Breast epithelium (tissue), 4 donors: ENCODE measurements around the gene SEC24B. TPM values are rescaled to one million over a fixed set of nuclear protein-coding genes. Genes with fewer than 3 reads are reported as not detected.
A peak's percentile ranks its signal among the peaks of the same experiment; 100 is the strongest.

ENCODE experiments used
- DNase-seq, 2 donors: peaks; one replicate each; pipeline ENCODE4 v3.0.0-alpha.2; 2019; ENCODE audit warnings: low spot score in 2 of 2
- H3K27ac ChIP-seq, 2 donors: fragments of 200-600 bp; sonication (generic) in 1 of 2; one replicate each; pipeline ENCODE4 v1.5.1; 2016 to 2019; ENCODE audit warnings: mild to moderate bottlenecking in 1 of 2
- H3K27me3 ChIP-seq, 2 donors: fragments of 200-600 bp; sonication (generic) in 1 of 2; one replicate each; pipeline versions ENCODE4 v1.5.1 to v1.6.0; 2017 to 2019; ENCODE audit warnings: control low read depth in 1 of 2, mild to moderate bottlenecking in 1 of 2
- H3K36me3 ChIP-seq: fragments of 200-600 bp; one replicate; pipeline ENCODE4 v1.5.1; 2019
- H3K4me1 ChIP-seq, 2 donors: fragments of 200-600 bp; sonication (generic); one replicate each; pipeline ENCODE4 v1.5.1; 2016 to 2019; ENCODE audit warnings: control low read depth in 1 of 2
- H3K4me3 ChIP-seq, 3 donors: fragments of 200-600 bp; sonication (generic); 1 replicate in 2 of 3; 2 replicates in 1 of 3; pipeline ENCODE4 v1.5.1; 2016 to 2019; ENCODE audit warnings: mild to moderate bottlenecking in 3 of 3, moderate library complexity in 2 of 3
- H3K9me3 ChIP-seq, 2 donors: fragments of 200-600 bp; sonication (generic) in 1 of 2; one replicate each; pipeline ENCODE4 v1.5.1; 2016 to 2019; ENCODE audit warnings: control low read depth in 1 of 2
- POLR2A ChIP-seq: fragments of 450-650 bp; IDR thresholded peaks from one replicate; pipeline ENCODE4 v1.6.1; 2016; ENCODE audit warnings: antibody characterized with exemption, mild to moderate bottlenecking, moderate library complexity
- POLR2AphosphoS5 ChIP-seq, 3 donors: sonication (generic); formaldehyde crosslinking; IDR thresholded peaks; one replicate each; pipeline ENCODE4 v1.6.1; 2017; ENCODE audit warnings: antibody characterized with exemption in 3 of 3
- intact Hi-C: fragments of 100-400 bp; cut with DNase I; formaldehyde crosslinking; loops from one replicate; pipeline ENCODE4 v1.15.1; 2023; ENCODE audit warnings: low total_unique reads
- total RNA-seq, 3 donors: library from RNA; depleted of rRNA; stranded (reverse); fragments of >200 nt; gene quantifications; one replicate each; pipeline ENCODE4 v1.1.0, GENCODE V29; 2016
- TF ChIP-seq, protein P1 (sequence below), 3 donors: fragments of 450-650 bp; IDR thresholded peaks; one replicate each; pipeline ENCODE4 v1.5.1; 2016 to 2017; ENCODE audit warnings: antibody characterized with exemption in 3 of 3, mild to moderate bottlenecking in 3 of 3, moderate library complexity in 3 of 3

The SEC24B gene
- total RNA-seq, 3 donors from 2014 or later: 39.2 to 51.2 (median 42.3) TPM

GRCh38 chr4:109419679-109420078 is 13.9 kb upstream of the SEC24B start:
- H3K4me1 ChIP-seq: no peaks in the 10 kb centered on the region
- H3K36me3 ChIP-seq: no peaks in the 10 kb centered on the region
- no peak for DNase-seq
- H3K27ac ChIP-seq: no peak overlapping the region
- no peaks in the 10 kb centered on the region for H3K27me3 ChIP-seq
- H3K4me3 ChIP-seq: no peak overlapping the region
- no peaks in the 10 kb centered on the region for H3K9me3 ChIP-seq
- TF ChIP-seq, protein P1, sequence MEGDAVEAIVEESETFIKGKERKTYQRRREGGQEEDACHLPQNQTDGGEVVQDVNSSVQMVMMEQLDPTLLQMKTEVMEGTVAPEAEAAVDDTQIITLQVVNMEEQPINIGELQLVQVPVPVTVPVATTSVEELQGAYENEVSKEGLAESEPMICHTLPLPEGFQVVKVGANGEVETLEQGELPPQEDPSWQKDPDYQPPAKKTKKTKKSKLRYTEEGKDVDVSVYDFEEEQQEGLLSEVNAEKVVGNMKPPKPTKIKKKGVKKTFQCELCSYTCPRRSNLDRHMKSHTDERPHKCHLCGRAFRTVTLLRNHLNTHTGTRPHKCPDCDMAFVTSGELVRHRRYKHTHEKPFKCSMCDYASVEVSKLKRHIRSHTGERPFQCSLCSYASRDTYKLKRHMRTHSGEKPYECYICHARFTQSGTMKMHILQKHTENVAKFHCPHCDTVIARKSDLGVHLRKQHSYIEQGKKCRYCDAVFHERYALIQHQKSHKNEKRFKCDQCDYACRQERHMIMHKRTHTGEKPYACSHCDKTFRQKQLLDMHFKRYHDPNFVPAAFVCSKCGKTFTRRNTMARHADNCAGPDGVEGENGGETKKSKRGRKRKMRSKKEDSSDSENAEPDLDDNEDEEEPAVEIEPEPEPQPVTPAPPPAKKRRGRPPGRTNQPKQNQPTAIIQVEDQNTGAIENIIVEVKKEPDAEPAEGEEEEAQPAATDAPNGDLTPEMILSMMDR (IDR thresholded peaks at IDR 0.05): no peak
- no peak for TF ChIP-seq POLR2AphosphoS5 (IDR thresholded peaks at IDR 0.05)
- no peak for TF ChIP-seq POLR2A
- intact Hi-C loops: no loop called here

DNA sequence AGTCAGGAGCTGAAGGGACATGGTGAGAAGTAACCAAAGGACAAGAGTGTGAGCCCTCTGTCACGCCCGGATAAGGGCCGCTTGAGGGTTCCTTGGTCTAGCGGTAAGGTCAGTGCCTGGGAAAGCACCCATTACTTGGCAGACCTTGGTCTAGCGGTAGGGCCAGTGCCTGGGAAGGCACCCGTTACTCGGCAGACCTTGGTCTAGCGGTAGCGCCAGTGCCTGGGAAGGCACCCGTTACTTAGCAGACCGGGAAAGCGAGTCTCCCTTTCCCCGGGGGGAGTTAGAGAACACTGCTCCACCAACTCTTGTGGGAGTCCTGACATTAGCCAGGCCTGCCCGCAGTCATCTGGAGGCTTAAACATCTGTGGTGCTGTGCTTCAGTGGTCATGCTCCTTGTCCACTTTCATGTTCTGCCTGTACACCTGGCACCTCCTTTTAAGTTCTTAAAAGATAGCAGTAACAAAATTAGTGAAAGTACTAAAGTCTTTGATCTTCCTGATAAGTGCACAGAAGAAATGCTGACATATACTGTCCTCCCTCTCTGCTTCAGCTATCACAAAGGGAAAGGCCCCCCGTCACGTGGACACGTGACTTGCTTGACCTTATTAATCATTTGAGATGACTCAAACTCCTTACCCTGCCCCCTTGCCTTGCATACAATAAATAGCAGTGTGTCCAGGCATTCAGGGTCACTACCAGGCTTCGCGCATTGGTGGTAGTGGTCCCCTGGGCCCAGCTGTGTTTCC is 9.3 kb upstream of the SEC24B start:
- Histone ChIP-seq H3K36me3 (no peaks in the 10 kb centered on the region), H3K27me3 (no peaks in the 10 kb centered on the region), H3K4me1 (no peaks in the 10 kb centered on the region), H3K4me3 (no peak overlapping the region), H3K27ac (no peak overlapping the region), H3K9me3 (no peaks in the 10 kb centered on the region)
- intact Hi-C loops: no loop called here
- DNase-seq: no peak
- TF ChIP-seq POLR2AphosphoS5 (IDR thresholded peaks at IDR 0.05) (no peak), POLR2A (no peak)
- TF ChIP-seq, protein P1 (IDR thresholded peaks at IDR 0.05): no peak

DNA sequence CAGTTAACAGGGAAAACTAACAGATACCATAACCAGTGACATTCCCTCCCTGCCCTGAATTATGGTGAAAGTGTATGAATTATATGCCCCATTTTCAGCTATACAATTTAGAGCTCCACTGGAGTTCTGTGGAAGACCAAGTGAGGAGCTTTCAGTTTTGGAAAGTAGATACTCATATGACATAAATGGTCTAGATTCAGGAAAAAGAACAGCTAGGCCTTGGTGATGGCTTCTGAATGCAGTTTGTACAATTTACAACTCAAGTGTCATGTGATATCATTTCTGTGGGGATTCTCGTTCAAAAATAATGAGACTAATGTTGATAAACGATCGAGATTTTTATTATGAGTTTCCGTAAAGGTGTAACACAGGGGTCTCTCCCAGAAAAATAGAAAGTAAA is 8.2 kb upstream of the SEC24B start:
- H3K36me3 ChIP-seq: no peaks in the 10 kb centered on the region
- intact Hi-C loops: no loop called here
- DNase-seq: no peak
- no peaks in the 10 kb centered on the region for H3K4me1 ChIP-seq
- TF ChIP-seq POLR2A (no peak), POLR2AphosphoS5 (IDR thresholded peaks at IDR 0.05) (no peak)
- TF ChIP-seq, protein P1 (IDR thresholded peaks at IDR 0.05): no peak
- H3K27me3 ChIP-seq: no peaks in the 10 kb centered on the region
- no peaks in the 10 kb centered on the region for H3K9me3 ChIP-seq
- no peak overlapping the region for H3K4me3 ChIP-seq
- no peak overlapping the region for H3K27ac ChIP-seq

DNA sequence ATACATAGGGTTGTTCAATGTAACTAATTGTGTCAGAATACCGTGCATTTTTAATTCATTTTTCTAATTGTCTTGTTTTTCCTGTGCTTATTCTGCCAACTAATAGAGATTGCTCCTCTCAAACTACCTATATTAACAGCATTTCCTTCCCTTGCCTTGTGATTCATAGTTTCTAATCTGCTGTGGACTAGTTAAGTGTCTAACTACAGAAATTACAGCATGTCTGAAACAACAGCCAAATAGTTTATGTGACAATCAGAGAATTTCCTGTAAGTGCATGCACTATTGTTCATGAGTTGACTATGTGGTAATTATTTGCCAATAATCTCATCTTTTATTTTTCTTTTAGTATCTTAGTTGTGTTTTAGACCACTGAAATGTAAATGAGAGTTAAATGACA is 4.1 kb upstream of the SEC24B start:
- TF ChIP-seq POLR2AphosphoS5 (IDR thresholded peaks at IDR 0.05): no peak
- TF ChIP-seq, protein P1 (IDR thresholded peaks at IDR 0.05): no peak
- TF ChIP-seq POLR2A: no peak
- H3K27me3 ChIP-seq: no peaks in the 10 kb centered on the region
- intact Hi-C loops: no loop called here
- no peak overlapping the region for H3K27ac ChIP-seq
- no peak overlapping the region for H3K4me3 ChIP-seq
- H3K36me3 ChIP-seq: no peaks in the 10 kb centered on the region
- DNase-seq: no peak
- no peaks in the 10 kb centered on the region for H3K9me3 ChIP-seq
- no peaks in the 10 kb centered on the region for H3K4me1 ChIP-seq

GRCh38 chr4:109432203-109432602 is 1.4 kb upstream of the SEC24B start:
- TF ChIP-seq POLR2AphosphoS5 (IDR thresholded peaks at IDR 0.05): no peak
- no peak for TF ChIP-seq POLR2A
- TF ChIP-seq, protein P1 (IDR thresholded peaks at IDR 0.05): no peak

More at GRCh38 chr4:109432203-109432602, 1.4 kb upstream of the SEC24B start:
- Histone ChIP-seq H3K9me3 (no peaks in the 10 kb centered on the region), H3K27ac (peak overlapping the region; percentile 94 to 97), H3K27me3 (no peaks in the 10 kb centered on the region), H3K4me1 (peaks cover 0 to 8% of the 10 kb centered on the region in 2 donors), H3K4me3 (peak overlapping the region in 1 of 3 donors; percentile 98), H3K36me3 (no peaks in the 10 kb centered on the region)
- intact Hi-C loops: no loop called here
- no peak for DNase-seq
